H9 (cell line): ENCODE data around the gene HIPK2. TPM values are rescaled to one million over a fixed set of nuclear protein-coding genes. Genes with fewer than 3 reads are reported as not detected.

Source experiments
- DNase-seq: peaks from one replicate; pipeline ENCODE4 v3.0.0-alpha.2; 2017
- H2AFZ ChIP-seq: one replicate; pipeline ENCODE4 v1.6.1; 2013; ENCODE audit warnings: mild to moderate bottlenecking, low read length, control low read depth, moderate library complexity
- H2AK5ac ChIP-seq: 2 replicates; pipeline ENCODE4 v1.6.1; 2013; ENCODE audit warnings: low read length, control low read depth, mixed read lengths; ENCODE audit not compliant: insufficient read length
- H2BK120ac ChIP-seq: one replicate; pipeline ENCODE4 v1.6.1; 2013; ENCODE audit warnings: low read depth, mild to moderate bottlenecking, low read length, control low read depth, inconsistent platforms; ENCODE audit not compliant: poor library complexity, severe bottlenecking
- H2BK12ac ChIP-seq: 2 replicates; pipeline ENCODE4 v1.6.1; 2013; ENCODE audit warnings: low read length, control low read depth, mixed read lengths, low read depth; ENCODE audit not compliant: insufficient read length
- H2BK15ac ChIP-seq: 2 replicates; pipeline ENCODE4 v1.6.1; 2013; ENCODE audit warnings: low read depth, low read length, control low read depth
- H2BK20ac ChIP-seq: one replicate; pipeline ENCODE4 v1.6.1; 2013; ENCODE audit warnings: low read depth, mild to moderate bottlenecking, low read length, control low read depth, inconsistent platforms; ENCODE audit not compliant: poor library complexity, severe bottlenecking
- H2BK5ac ChIP-seq: 2 replicates; pipeline ENCODE4 v1.6.1; 2013; ENCODE audit warnings: low read length, control low read depth, mixed read lengths; ENCODE audit not compliant: insufficient read length
- H3K14ac ChIP-seq: 2 replicates; pipeline ENCODE4 v1.6.1; 2013; ENCODE audit warnings: low read length, control low read depth; ENCODE audit not compliant: insufficient read depth
- H3K18ac ChIP-seq: 2 replicates; pipeline ENCODE4 v1.6.1; 2013; ENCODE audit warnings: low read depth, mild to moderate bottlenecking, mixed read lengths, low read length, control low read depth; ENCODE audit not compliant: insufficient read length
- H3K23ac ChIP-seq: 2 replicates; pipeline ENCODE4 v1.6.1; 2013; ENCODE audit warnings: low read length, control low read depth, mixed read lengths, low read depth; ENCODE audit not compliant: insufficient read length
- H3K23me2 ChIP-seq: 2 replicates; pipeline ENCODE4 v1.6.1; 2013; ENCODE audit warnings: low read depth, mild to moderate bottlenecking, mixed read lengths, low read length, control low read depth; ENCODE audit not compliant: insufficient read length, poor library complexity, severe bottlenecking
- H3K27ac ChIP-seq: 2 replicates; pipeline ENCODE4 v1.5.1; 2013; ENCODE audit warnings: low read length, control low read depth, mixed read lengths, low read depth; ENCODE audit not compliant: insufficient read length
- H3K27me3 ChIP-seq: 2 replicates; pipeline ENCODE4 v1.6.1; 2013; ENCODE audit warnings: low read length, control low read depth, inconsistent platforms; ENCODE audit not compliant: insufficient read depth
- H3K4ac ChIP-seq: 2 replicates; pipeline ENCODE4 v1.6.1; 2013; ENCODE audit warnings: low read depth, mild to moderate bottlenecking, control low read depth, inconsistent platforms, low read length, moderate library complexity
- H3K4me1 ChIP-seq: 2 replicates; pipeline ENCODE4 v1.6.1; 2013; ENCODE audit warnings: low read length, control low read depth, inconsistent platforms; ENCODE audit not compliant: insufficient read depth
- H3K4me2 ChIP-seq: 2 replicates; pipeline ENCODE4 v1.6.1; 2013; ENCODE audit warnings: low read length, control low read depth, mixed read lengths; ENCODE audit not compliant: insufficient read length, insufficient read depth
- H3K56ac ChIP-seq: 2 replicates; pipeline ENCODE4 v1.6.1; 2013; ENCODE audit warnings: low read depth, mild to moderate bottlenecking, mixed read lengths, low read length, control low read depth; ENCODE audit not compliant: insufficient read length
- H3K79me1 ChIP-seq: 2 replicates; pipeline ENCODE4 v1.6.1; 2013; ENCODE audit warnings: low read depth, mild to moderate bottlenecking, moderate library complexity, low read length, control low read depth, inconsistent platforms; ENCODE audit not compliant: insufficient read depth, poor library complexity, severe bottlenecking
- H3K79me2 ChIP-seq: 2 replicates; pipeline ENCODE4 v1.6.1; 2013; ENCODE audit warnings: low read length, control low read depth, inconsistent platforms; ENCODE audit not compliant: insufficient read depth
- H3K9ac ChIP-seq: 2 replicates; pipeline ENCODE4 v1.6.1; 2013; ENCODE audit warnings: low read length, control low read depth, mixed read lengths; ENCODE audit not compliant: insufficient read length; ENCODE audit errors: extremely low read depth
- H3K9me3 ChIP-seq: one replicate; pipeline ENCODE4 v1.6.1; 2013; ENCODE audit warnings: low read depth, low read length, inconsistent platforms; ENCODE audit not compliant: control insufficient read depth
- H3T11ph ChIP-seq: one replicate; pipeline ENCODE4 v1.6.1; 2013; ENCODE audit warnings: mild to moderate bottlenecking, low read length, control low read depth, inconsistent platforms
- H4K20me1 ChIP-seq: one replicate; pipeline ENCODE4 v1.6.1; 2013; ENCODE audit not compliant: control insufficient read depth, insufficient read length, insufficient read depth
- H4K5ac ChIP-seq: 2 replicates; pipeline ENCODE4 v1.6.1; 2013; ENCODE audit warnings: low read depth, mild to moderate bottlenecking, mixed read lengths, low read length, control low read depth; ENCODE audit not compliant: insufficient read length
- H4K8ac ChIP-seq: replicated peaks from 2 replicates; pipeline ENCODE4 v1.6.1; 2013; ENCODE audit warnings: low read length, control low read depth, mixed read lengths, low read depth; ENCODE audit not compliant: insufficient read length
- H4K91ac ChIP-seq: 2 replicates; pipeline ENCODE4 v1.6.1; 2013; ENCODE audit warnings: low read depth, mild to moderate bottlenecking, moderate library complexity, mixed read lengths, low read length, control low read depth; ENCODE audit not compliant: insufficient read length
- H3K27ac Mint-ChIP-seq, 3 experiments: 2 replicates in 2 of 3; 3 replicates in 1 of 3; pipeline ENCODE4 v1.8.0; 2020 to 2021; ENCODE audit warnings: mixed read lengths in 3 of 3, mild to moderate bottlenecking in 1 of 3, moderate library complexity in 1 of 3
- H3K27me3 Mint-ChIP-seq: 2 replicates; pipeline ENCODE4 v1.8.0; 2021; ENCODE audit warnings: low read depth, mild to moderate bottlenecking, moderate library complexity, mixed read lengths
- H3K36me3 Mint-ChIP-seq, 3 experiments: 2 replicates in 2 of 3; 3 replicates in 1 of 3; pipeline ENCODE4 v1.8.0; 2020 to 2021; ENCODE audit warnings: low read depth in 3 of 3, mixed read lengths in 3 of 3; ENCODE audit not compliant: insufficient read depth in 1 of 3
- H3K4me1 Mint-ChIP-seq, 2 experiments: 2 replicates each; pipeline ENCODE4 v1.8.0; 2020; ENCODE audit warnings: mixed read lengths in 2 of 2
- H3K4me3 Mint-ChIP-seq, 2 experiments: 2 replicates in 1 of 2; 3 replicates in 1 of 2; pipeline ENCODE4 v1.8.0; 2020 to 2021; ENCODE audit warnings: mild to moderate bottlenecking in 2 of 2, mixed read lengths in 2 of 2, moderate library complexity in 1 of 2
- H3K9me3 Mint-ChIP-seq, 2 experiments: 2 replicates in 1 of 2; 3 replicates in 1 of 2; pipeline ENCODE4 v1.8.0; 2020; ENCODE audit warnings: mild to moderate bottlenecking in 2 of 2, mixed read lengths in 2 of 2, moderate library complexity in 1 of 2
- WGBS: extraction: QIAGEN DNeasy Blood & Tissue Kit; methylation state at CpG from one replicate; pipeline ENCODE4 v1.1.7; 2013; ENCODE audit warnings: missing lambda C conversion rate, low lambda C conversion rate, mixed read lengths; ENCODE audit not compliant: insufficient read length; ENCODE audit errors: extremely low coverage; 5-methylcytosine and 5-hydroxymethylcytosine counted together
- total RNA-seq: library from RNA; stranded (reverse); gene quantifications from 2 replicates; pipeline ENCODE4 v1.2.1, GENCODE V29; 2021
- TF ChIP-seq, protein P1 (sequence below): fragments of 200-600 bp; sonication (generic); conservative IDR thresholded peaks from 3 replicates; pipeline ENCODE4 v1.8.0; 2021; ENCODE audit warnings: antibody characterized with exemption, mild to moderate bottlenecking

Gene HIPK2
- total RNA-seq, 1 experiment from 2014 or later = 21.9 TPM

GRCh38 chr7:139798221-139798620 is 20.4 kb upstream of the HIPK2 start:
- H4K5ac ChIP-seq = no peak overlapping the region
- no peak overlapping the region for H3K18ac ChIP-seq
- H3K79me1 ChIP-seq = no peaks in the 10 kb centered on the region
- H3K23ac ChIP-seq = no peak overlapping the region
- H2BK120ac ChIP-seq = no peak overlapping the region
- Mint-ChIP-seq H3K4me3 (no peak overlapping the region), H3K27ac (no peak overlapping the region), H3K36me3 (peaks cover 7 to 13% (median 8%) of the 10 kb centered on the region in 3 experiments), H3K4me1 (peaks cover 4 to 5% of the 10 kb centered on the region in 2 experiments; a peak in 3 of 4 replicates), H3K9me3 (peaks cover 13 to 14% of the 10 kb centered on the region in 2 experiments), H3K27me3 (no peaks in the 10 kb centered on the region; the same call in 1 of the 2 replicates)
- TF ChIP-seq, protein P1, sequence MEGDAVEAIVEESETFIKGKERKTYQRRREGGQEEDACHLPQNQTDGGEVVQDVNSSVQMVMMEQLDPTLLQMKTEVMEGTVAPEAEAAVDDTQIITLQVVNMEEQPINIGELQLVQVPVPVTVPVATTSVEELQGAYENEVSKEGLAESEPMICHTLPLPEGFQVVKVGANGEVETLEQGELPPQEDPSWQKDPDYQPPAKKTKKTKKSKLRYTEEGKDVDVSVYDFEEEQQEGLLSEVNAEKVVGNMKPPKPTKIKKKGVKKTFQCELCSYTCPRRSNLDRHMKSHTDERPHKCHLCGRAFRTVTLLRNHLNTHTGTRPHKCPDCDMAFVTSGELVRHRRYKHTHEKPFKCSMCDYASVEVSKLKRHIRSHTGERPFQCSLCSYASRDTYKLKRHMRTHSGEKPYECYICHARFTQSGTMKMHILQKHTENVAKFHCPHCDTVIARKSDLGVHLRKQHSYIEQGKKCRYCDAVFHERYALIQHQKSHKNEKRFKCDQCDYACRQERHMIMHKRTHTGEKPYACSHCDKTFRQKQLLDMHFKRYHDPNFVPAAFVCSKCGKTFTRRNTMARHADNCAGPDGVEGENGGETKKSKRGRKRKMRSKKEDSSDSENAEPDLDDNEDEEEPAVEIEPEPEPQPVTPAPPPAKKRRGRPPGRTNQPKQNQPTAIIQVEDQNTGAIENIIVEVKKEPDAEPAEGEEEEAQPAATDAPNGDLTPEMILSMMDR = no peak
- H3K23me2 ChIP-seq = no peaks in the 10 kb centered on the region
- H3K27ac ChIP-seq = no peak overlapping the region
- peaks cover 5% of the 10 kb centered on the region; the same call in 1 of the 2 replicates for H3K4me1 ChIP-seq
- H2AFZ ChIP-seq = no peak overlapping the region
- H2AK5ac ChIP-seq = no peak overlapping the region
- H3K56ac ChIP-seq = no peak overlapping the region
- no peak overlapping the region for H2BK20ac ChIP-seq
- no peak overlapping the region for H3K14ac ChIP-seq
- H2BK15ac ChIP-seq = no peak overlapping the region
- no peaks in the 10 kb centered on the region for H4K20me1 ChIP-seq
- WGBS = no CpG with 5 or more reads among the region's 10 CpGs
- no peak for DNase-seq
- H4K91ac ChIP-seq = no peak overlapping the region
- no peak overlapping the region for H4K8ac ChIP-seq
- no peak overlapping the region for H3K4ac ChIP-seq
- no peak overlapping the region for H2BK5ac ChIP-seq
- H3K9me3 ChIP-seq = no peaks in the 10 kb centered on the region
- no peak overlapping the region for H3K4me2 ChIP-seq
- H3T11ph ChIP-seq = no peak overlapping the region
- H3K9ac ChIP-seq = no peak overlapping the region
- H3K27me3 ChIP-seq = no peaks in the 10 kb centered on the region
- no peaks in the 10 kb centered on the region for H3K79me2 ChIP-seq
- H2BK12ac ChIP-seq = no peak overlapping the region
